Measurements from ENCODE around the gene RNF157.

The RNF157 gene

GRCh38 chr17:76240461-76241203, at the start of gene RNF157 (continued):
- TF ChIP-seq ZSCAN30 (tag by site-specific recombination; IDR thresholded peaks at IDR 0.05) (no peak), ZNF341 (tag by site-specific recombination; IDR thresholded peaks at IDR 0.05; ENCODE audit: low read depth) (no peak; the same call in 1 of the 2 replicates), ZNF19 (tag by site-specific recombination; IDR thresholded peaks at IDR 0.05; ENCODE audit: low read depth) (no peak), ZNF48 (tag by site-specific recombination; IDR thresholded peaks at IDR 0.05) (no peak), ZSCAN4 (tag by site-specific recombination; IDR thresholded peaks at IDR 0.05) (no peak), ZNF580 (tag by site-specific recombination; IDR thresholded peaks at IDR 0.05) (no peak), ZNF335 (tag by site-specific recombination; conservative IDR thresholded peaks at IDR 0.05) (peak; percentile 85), PRDM10 (tag by site-specific recombination; IDR thresholded peaks at IDR 0.05) (peak; percentile 72), ZFP69B (tag by site-specific recombination; IDR thresholded peaks at IDR 0.05) (0 out of 2 replicates have a peak, but pooled peaks have one; percentile 34), ZEB2 (tag by site-specific recombination; IDR thresholded peaks at IDR 0.05) (peak; percentile 41; the same call in 1 of the 2 replicates), ZNF624 (tag by site-specific recombination; IDR thresholded peaks at IDR 0.05) (no peak), ZNF157 (tag by site-specific recombination; IDR thresholded peaks at IDR 0.05) (no peak), SP7 (tag by site-specific recombination; IDR thresholded peaks at IDR 0.05) (peak; percentile 47; the same call in 1 of the 2 replicates), ZNF184 (tag by site-specific recombination; IDR thresholded peaks at IDR 0.05) (no peak), PRDM4 (tag by site-specific recombination; IDR thresholded peaks at IDR 0.05) (no peak), GLIS1 (tag by site-specific recombination; IDR thresholded peaks at IDR 0.05) (peak; percentile 67; the same call in 1 of the 2 replicates), ZNF596 (tag by site-specific recombination; IDR thresholded peaks at IDR 0.05) (peak; percentile 58; the same call in 1 of the 2 replicates), ZBTB17 (tag by site-specific recombination; IDR thresholded peaks at IDR 0.05) (peak; percentile 57), ZNF629 (tag by site-specific recombination; IDR thresholded peaks at IDR 0.05) (0 out of 2 replicates have a peak, but pooled peaks have one; percentile 32), PBX3 (CRISPR knock-in tag; IDR thresholded peaks at IDR 0.05) (peak; percentile 14; the same call in 1 of the 2 replicates), KLF1 (tag by site-specific recombination; IDR thresholded peaks at IDR 0.05) (peak; percentile 65; the same call in 1 of the 2 replicates), ZNF214 (tag by site-specific recombination; IDR thresholded peaks at IDR 0.05; ENCODE audit: borderline replicate concordance) (no peak), KLF8 (tag by site-specific recombination; IDR thresholded peaks at IDR 0.05) (peak; percentile 57; the same call in 1 of the 2 replicates), IKZF3 (tag by site-specific recombination; IDR thresholded peaks at IDR 0.05) (peak; percentile 82), ZNF830 (tag by site-specific recombination; IDR thresholded peaks at IDR 0.05; ENCODE audit: low read depth) (no peak), ZNF18 (tag by site-specific recombination; IDR thresholded peaks at IDR 0.05) (no peak), HIC1 (tag by site-specific recombination; IDR thresholded peaks at IDR 0.05) (no peak)

All from HEK293 (cell line).